ENCODE data around the gene NINJ1. TPM values are rescaled to one million over a fixed set of nuclear protein-coding genes. Genes with fewer than 3 reads are reported as not detected.

NINJ1 gene
- polyA plus RNA-seq, 1 of the 3 experiments (the other 2 are of a cell fraction), result 31.7 TPM

DNA sequence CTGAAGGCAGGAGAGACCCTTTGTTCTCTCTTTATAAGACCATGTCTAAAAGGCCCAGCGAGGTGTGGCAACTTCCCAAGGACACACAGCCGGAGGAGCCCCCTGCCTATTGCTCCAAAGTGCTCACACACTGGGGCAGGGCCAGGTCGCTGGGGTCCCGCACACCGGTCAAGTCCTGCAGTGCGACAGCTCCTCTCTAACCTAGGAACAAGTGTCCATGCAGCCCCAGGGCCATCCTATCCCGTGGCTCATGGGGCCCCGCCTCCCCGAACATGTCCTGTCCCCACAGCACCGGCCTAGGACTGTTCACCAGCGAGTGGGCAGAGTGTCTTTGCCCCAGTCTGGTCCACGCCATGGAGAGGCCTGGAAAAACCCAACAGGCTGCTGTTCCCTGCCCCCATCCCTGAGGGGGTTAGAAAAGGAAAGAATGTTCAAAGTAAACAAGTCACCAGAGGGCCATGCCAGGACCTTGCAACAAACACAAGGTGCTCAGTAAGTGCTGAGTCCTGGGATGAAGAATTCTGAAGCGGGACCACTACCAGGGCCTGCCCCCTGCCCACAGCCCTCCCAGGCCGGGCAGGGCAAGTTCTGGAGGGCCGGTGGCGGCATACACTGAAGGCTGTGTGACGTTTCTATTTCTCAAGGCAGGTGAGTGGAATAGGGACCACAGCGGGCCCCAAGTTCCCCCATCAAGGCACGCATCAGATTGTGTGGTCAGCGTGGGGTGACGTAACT, 938 bp downstream of the NINJ1 start (continued):
- TF ChIP-seq, protein P1, sequence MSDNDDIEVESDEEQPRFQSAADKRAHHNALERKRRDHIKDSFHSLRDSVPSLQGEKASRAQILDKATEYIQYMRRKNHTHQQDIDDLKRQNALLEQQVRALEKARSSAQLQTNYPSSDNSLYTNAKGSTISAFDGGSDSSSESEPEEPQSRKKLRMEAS (IDR thresholded peaks at IDR 0.05; ENCODE audit: low read depth), result no peak
- TF ChIP-seq RAD21 (IDR thresholded peaks at IDR 0.05; ENCODE audit: low read length) (no peak), YY1 (IDR thresholded peaks at IDR 0.05; ENCODE audit: low read depth) (no peak), NFIC (IDR thresholded peaks at IDR 0.05; ENCODE audit: borderline replicate concordance) (no peak), FOXM1 (IDR thresholded peaks at IDR 0.05; ENCODE audit: low read depth) (no peak), SMC3 (IDR thresholded peaks at IDR 0.05; ENCODE audit: low read depth, low read length) (no peak), EP300 (IDR thresholded peaks at IDR 0.05; ENCODE audit: borderline replicate concordance in 1 of 2, low read depth in 1 of 2, low read length in 1 of 2) (no peak), CHD2 (IDR thresholded peaks at IDR 0.05; ENCODE audit: low read length, partially characterized antibody) (no peak)
- TF ChIP-seq, protein P2, sequence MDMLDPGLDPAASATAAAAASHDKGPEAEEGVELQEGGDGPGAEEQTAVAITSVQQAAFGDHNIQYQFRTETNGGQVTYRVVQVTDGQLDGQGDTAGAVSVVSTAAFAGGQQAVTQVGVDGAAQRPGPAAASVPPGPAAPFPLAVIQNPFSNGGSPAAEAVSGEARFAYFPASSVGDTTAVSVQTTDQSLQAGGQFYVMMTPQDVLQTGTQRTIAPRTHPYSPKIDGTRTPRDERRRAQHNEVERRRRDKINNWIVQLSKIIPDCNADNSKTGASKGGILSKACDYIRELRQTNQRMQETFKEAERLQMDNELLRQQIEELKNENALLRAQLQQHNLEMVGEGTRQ (IDR thresholded peaks at IDR 0.05; ENCODE audit: borderline replicate concordance, low read depth, low read length), result no peak

DNA sequence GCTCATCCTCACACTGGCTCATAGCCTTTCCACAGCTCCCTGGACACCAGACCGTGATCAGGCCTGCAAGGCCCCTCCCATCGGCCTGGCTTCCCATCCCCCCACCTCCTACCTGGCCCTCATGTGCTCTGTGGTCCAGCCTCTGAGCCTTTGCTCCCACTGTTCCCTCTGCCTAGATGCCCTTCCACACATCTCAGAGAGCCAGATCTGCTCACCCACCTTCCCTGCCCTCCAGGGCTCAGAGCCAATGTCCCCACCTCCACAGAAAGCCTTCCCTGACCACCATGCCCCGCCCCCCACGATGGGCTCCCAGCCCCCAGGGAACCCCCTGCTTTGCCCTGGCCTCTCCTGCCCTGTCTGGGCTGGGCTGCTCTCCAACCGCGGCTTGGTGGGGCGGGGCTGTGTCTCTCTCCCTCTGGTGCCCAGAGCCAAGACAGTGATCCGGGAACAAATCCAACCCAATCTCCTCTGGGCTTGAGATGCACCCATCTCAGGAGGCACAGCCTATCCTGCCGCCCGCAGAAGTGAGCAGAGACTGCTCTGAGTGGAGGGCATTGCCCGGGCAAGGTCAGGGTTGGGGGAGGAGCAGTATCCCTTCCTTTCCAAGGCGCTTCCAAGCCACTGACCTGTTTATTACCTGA, 1.6 kb downstream of the NINJ1 start:
- Histone ChIP-seq H3K4me1 (ENCODE audit: control insufficient read depth in 1 of 2, insufficient read depth in 2 of 2, low read depth in 1 of 2, low read length in 1 of 2) (peaks cover 8 to 64% of the 10 kb centered on the region in 2 experiments; a peak in 3 of 4 replicates), H4K20me1 (ENCODE audit: insufficient read depth) (0 out of 2 replicates have a peak, but pooled peaks cover 7% of the 10 kb centered on the region), H3K27me3 (ENCODE audit: insufficient read depth) (no peaks in the 10 kb centered on the region), H2AFZ (ENCODE audit: low read depth) (no peak overlapping the region), H3K4me3 (ENCODE audit: low read depth in 2 of 2, low read length in 1 of 2) (peak overlapping the region; percentile 83 to 92), H3K36me3 (replicated peaks in 1 of 2; ENCODE audit: control insufficient read depth in 1 of 2, insufficient read depth in 2 of 2, low read length in 1 of 2) (peaks cover 0 to 2% of the 10 kb centered on the region in 2 experiments), H3F3A (replicated peaks; ENCODE audit: insufficient read depth) (peaks cover 4% of the 10 kb centered on the region), H3K27ac (ENCODE audit: low read depth in 2 of 2, low read length in 1 of 2) (peak overlapping the region in 1 of 2 experiments; percentile 82; a peak in 3 of 4 replicates), H3K9ac (no peak overlapping the region), H3K9me2 (no peaks in the 10 kb centered on the region), H3K4me2 (peak overlapping the region; percentile 99), H3K79me2 (ENCODE audit: insufficient read depth) (peaks cover 23% of the 10 kb centered on the region; the same call in 1 of the 2 replicates), H3K9me3 (no peaks in the 10 kb centered on the region)
- DNase-seq, result no peak
- TF ChIP-seq NFIC (IDR thresholded peaks at IDR 0.05; ENCODE audit: borderline replicate concordance) (peak; percentile 32; the same call in 1 of the 2 replicates), FOSL2 (IDR thresholded peaks at IDR 0.05; ENCODE audit: borderline replicate concordance, low read depth) (no peak)
- 51% methylated on average over 8 of the region's 12 CpGs for WGBS (ENCODE audit: low lambda C conversion rate)
- POLR2A ChIA-PET, result no interaction called here
- CTCF ChIA-PET, result interaction anchor here (2.2 kb wide), 1 partner anchor 23 kb away, joined by 6 read pairs; no protein-coding TSS in a partner anchor

DNA sequence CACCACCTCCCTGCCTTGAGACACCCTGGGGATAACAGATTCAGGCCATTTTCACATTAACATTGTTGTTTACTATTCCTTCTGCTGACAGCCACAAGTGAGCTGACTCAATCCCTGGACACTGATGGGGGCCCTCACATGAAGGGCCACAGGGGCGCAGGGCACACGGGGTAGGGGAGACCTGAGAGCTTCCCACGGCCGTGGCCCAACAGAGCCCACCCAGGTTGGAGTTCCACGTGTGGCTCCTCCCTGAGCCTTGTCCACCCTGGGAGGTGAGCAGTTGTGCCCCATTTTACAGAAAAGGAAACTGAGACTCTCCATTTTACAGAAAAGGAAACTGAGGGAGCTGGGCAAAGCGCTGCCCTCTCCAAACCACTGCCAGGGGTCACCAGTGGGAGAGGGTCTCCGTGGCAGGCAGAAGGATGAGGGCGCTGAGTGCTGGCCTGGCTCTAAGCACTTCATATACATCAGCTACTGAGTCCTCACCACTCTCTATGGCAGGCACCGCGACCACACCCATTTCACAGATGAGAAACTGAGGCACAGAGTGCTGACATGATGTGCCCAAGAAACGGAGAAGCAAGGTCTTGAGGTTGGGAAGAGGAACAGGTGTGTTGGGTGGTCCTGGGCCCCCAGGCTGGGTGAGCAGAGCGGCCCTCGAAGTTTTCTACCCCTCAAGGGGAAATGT, 2.3 kb downstream of the NINJ1 start:
- Histone ChIP-seq H3K9me3 (no peaks in the 10 kb centered on the region), H3K36me3 (replicated peaks in 1 of 2; ENCODE audit: control insufficient read depth in 1 of 2, insufficient read depth in 2 of 2, low read length in 1 of 2) (peaks cover 0 to 2% of the 10 kb centered on the region in 2 experiments), H3K4me2 (no peak overlapping the region), H2AFZ (ENCODE audit: low read depth) (no peak overlapping the region), H3K4me3 (ENCODE audit: low read depth in 2 of 2, low read length in 1 of 2) (no peak overlapping the region), H3K4me1 (ENCODE audit: control insufficient read depth in 1 of 2, insufficient read depth in 2 of 2, low read depth in 1 of 2, low read length in 1 of 2) (peaks cover 8 to 71% of the 10 kb centered on the region in 2 experiments; a peak in 3 of 4 replicates), H3K9me2 (no peaks in the 10 kb centered on the region), H4K20me1 (ENCODE audit: insufficient read depth) (0 out of 2 replicates have a peak, but pooled peaks cover 7% of the 10 kb centered on the region), H3F3A (replicated peaks; ENCODE audit: insufficient read depth) (peaks cover 4% of the 10 kb centered on the region), H3K27me3 (ENCODE audit: insufficient read depth) (no peaks in the 10 kb centered on the region), H3K9ac (no peak overlapping the region), H3K79me2 (ENCODE audit: insufficient read depth) (peaks cover 23% of the 10 kb centered on the region; the same call in 1 of the 2 replicates), H3K27ac (ENCODE audit: low read depth in 2 of 2, low read length in 1 of 2) (peak overlapping the region in 1 of 2 experiments; percentile 40; a peak in 1 of 4 replicates)
- ChIA-PET POLR2A (no interaction called here), CTCF (interaction anchor here (1.1 to 2.2 kb wide), 2 partner anchors 10 to 23 kb away, joined by 4 to 6 read pairs; no protein-coding TSS in a partner anchor)
- no peak for DNase-seq
- 98% methylated on average over 11 of the region's 13 CpGs for WGBS (ENCODE audit: low lambda C conversion rate)
- TF ChIP-seq MXI1 (IDR thresholded peaks at IDR 0.05; ENCODE audit: low read depth, low read length), result no peak
- TF ChIP-seq POLR2AphosphoS5 (IDR thresholded peaks at IDR 0.05; ENCODE audit: low read depth, low read length), result no peak
- TF ChIP-seq, protein P3, sequence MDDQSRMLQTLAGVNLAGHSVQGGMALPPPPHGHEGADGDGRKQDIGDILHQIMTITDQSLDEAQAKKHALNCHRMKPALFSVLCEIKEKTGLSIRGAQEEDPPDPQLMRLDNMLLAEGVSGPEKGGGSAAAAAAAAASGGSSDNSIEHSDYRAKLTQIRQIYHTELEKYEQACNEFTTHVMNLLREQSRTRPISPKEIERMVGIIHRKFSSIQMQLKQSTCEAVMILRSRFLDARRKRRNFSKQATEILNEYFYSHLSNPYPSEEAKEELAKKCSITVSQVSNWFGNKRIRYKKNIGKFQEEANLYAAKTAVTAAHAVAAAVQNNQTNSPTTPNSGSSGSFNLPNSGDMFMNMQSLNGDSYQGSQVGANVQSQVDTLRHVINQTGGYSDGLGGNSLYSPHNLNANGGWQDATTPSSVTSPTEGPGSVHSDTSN (IDR thresholded peaks at IDR 0.05), result no peak
- TF ChIP-seq NFIC (IDR thresholded peaks at IDR 0.05; ENCODE audit: borderline replicate concordance), result no peak
- no peak for TF ChIP-seq TCF12 (IDR thresholded peaks at IDR 0.05)
- TF ChIP-seq, protein P4, sequence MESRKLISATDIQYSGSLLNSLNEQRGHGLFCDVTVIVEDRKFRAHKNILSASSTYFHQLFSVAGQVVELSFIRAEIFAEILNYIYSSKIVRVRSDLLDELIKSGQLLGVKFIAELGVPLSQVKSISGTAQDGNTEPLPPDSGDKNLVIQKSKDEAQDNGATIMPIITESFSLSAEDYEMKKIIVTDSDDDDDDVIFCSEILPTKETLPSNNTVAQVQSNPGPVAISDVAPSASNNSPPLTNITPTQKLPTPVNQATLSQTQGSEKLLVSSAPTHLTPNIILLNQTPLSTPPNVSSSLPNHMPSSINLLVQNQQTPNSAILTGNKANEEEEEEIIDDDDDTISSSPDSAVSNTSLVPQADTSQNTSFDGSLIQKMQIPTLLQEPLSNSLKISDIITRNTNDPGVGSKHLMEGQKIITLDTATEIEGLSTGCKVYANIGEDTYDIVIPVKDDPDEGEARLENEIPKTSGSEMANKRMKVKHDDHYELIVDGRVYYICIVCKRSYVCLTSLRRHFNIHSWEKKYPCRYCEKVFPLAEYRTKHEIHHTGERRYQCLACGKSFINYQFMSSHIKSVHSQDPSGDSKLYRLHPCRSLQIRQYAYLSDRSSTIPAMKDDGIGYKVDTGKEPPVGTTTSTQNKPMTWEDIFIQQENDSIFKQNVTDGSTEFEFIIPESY (IDR thresholded peaks at IDR 0.05; ENCODE audit: borderline replicate concordance, low read depth), result no peak
- TF ChIP-seq, protein P1 (IDR thresholded peaks at IDR 0.05; ENCODE audit: low read depth), result no peak
- no peak for TF ChIP-seq CHD2 (IDR thresholded peaks at IDR 0.05; ENCODE audit: low read length, partially characterized antibody)
- TF ChIP-seq YY1 (IDR thresholded peaks at IDR 0.05; ENCODE audit: low read depth), result no peak
- no peak for TF ChIP-seq RAD21 (IDR thresholded peaks at IDR 0.05; ENCODE audit: low read length)
- no peak for TF ChIP-seq FOXJ3 (CRISPR knock-in tag; IDR thresholded peaks at IDR 0.05)
- TF ChIP-seq FOXM1 (IDR thresholded peaks at IDR 0.05; ENCODE audit: low read depth), result no peak

All from SK-N-SH (cell line).